BJ (cell line): ENCODE data around the gene SLC15A1. TPM values are rescaled to one million over a fixed set of nuclear protein-coding genes. Genes with fewer than 3 reads are reported as not detected.

Experiments
- CTCF ChIA-PET: fragments of 350-600 bp; formaldehyde crosslinking; extraction: SDS; loops from one replicate; lab custom pipeline; 2021; ENCODE audit warnings: antibody characterized with exemption, inconsistent platforms; lab: Yijun Ruan, JAX
- POLR2A ChIA-PET: fragments of 300-600 bp; sonication (Branson Sonifier 250); formaldehyde crosslinking; extraction: SDS; loops from one replicate; lab custom pipeline; 2021; ENCODE audit warnings: antibody characterized with exemption; lab: Charles Lee
- DNase-seq: peaks from one replicate; pipeline ENCODE4 v3.0.0-alpha.2; 2011; ENCODE audit warnings: low read depth
- H3K27me3 ChIP-seq: 2 replicates; pipeline ENCODE4 v1.6.0; 2011; ENCODE audit warnings: low read length; ENCODE audit not compliant: control insufficient read depth, insufficient read depth
- H3K36me3 ChIP-seq: 2 replicates; pipeline ENCODE4 v1.5.1; 2011; ENCODE audit warnings: low read length; ENCODE audit not compliant: control insufficient read depth, insufficient read depth
- H3K4me3 ChIP-seq: 2 replicates; pipeline ENCODE4 v1.5.1; 2011; ENCODE audit warnings: low read depth, mild to moderate bottlenecking, control low read depth, low read length
- CTCF ChIP-seq: IDR thresholded peaks from 2 replicates; pipeline ENCODE4 v1.5.1; 2011; ENCODE audit warnings: low read depth, mild to moderate bottlenecking, control low read depth, inconsistent platforms, low read length, moderate library complexity; ENCODE audit not compliant: insufficient read depth
- polyA plus RNA-seq: library from polyadenylated mRNA; depleted of rRNA; stranded (reverse); fragments of >200 nt; gene quantifications from 2 replicates; pipeline ENCODE4 v1.2.3, GENCODE V29; 2011

SLC15A1 gene
- polyA plus RNA-seq, 1 experiment, result not detected

DNA sequence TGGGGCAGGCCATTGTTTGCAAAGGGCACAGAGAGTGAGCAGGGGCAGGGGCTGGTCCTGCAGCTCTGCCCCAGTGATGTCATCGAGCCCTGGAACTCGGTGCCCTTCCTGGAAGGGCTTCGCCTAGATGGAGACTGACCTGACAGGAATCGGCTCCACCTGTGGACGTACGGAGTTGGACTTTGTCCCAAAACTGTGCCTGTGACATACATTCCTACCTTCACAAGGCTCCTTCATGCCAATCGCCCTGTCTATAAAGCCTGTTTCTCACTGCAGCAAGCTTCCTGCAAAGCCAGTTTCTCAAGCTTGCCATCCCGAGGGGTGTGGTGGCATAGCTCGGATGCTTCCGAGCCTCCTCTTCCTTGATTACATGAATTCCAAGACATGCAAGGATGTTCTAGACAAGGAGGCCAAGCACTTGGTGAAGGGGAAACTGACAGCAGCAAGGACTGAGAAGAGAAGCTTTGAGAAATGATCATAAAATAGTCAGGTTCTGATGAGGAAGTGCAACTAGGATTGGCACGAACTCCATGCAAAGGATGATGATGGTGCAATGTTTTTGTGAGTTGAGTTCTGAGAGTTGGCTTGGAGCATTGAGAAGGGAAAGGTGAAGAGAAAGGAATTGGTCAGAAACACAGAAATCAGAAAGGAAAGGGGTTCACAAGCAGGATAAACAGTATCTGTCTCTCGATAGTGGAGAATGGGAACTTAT is 101.9 kb downstream of the SLC15A1 start:
- ChIA-PET CTCF (interaction anchor here (0.6 to 8.5 kb wide), 7 partner anchors 11 to 956 kb away, joined by 3 to 91 read pairs (median 4); no protein-coding TSS in a partner anchor), POLR2A (no interaction called here)
- Histone ChIP-seq H3K27me3 (peaks cover 3% of the 10 kb centered on the region), H3K36me3 (no peaks in the 10 kb centered on the region), H3K4me3 (no peak overlapping the region)
- DNase-seq, result no peak
- no peak for TF ChIP-seq CTCF

GRCh38 chr13:98649861-98650260 is 102.6 kb downstream of the SLC15A1 start:
- Histone ChIP-seq H3K4me3 (no peak overlapping the region), H3K27me3 (peaks cover 3% of the 10 kb centered on the region), H3K36me3 (no peaks in the 10 kb centered on the region)
- no peak for DNase-seq
- no peak for TF ChIP-seq CTCF
- CTCF ChIA-PET, result interaction anchor here (0.6 to 8.5 kb wide), 3 partner anchors 17 to 957 kb away, joined by 3 to 91 read pairs (median 4); no protein-coding TSS in a partner anchor
- POLR2A ChIA-PET, result no interaction called here

GRCh38 chr13:98648686-98649085 is 103.8 kb downstream of the SLC15A1 start:
- TF ChIP-seq CTCF, result no peak
- Histone ChIP-seq H3K27me3 (peaks cover 3% of the 10 kb centered on the region), H3K36me3 (no peaks in the 10 kb centered on the region), H3K4me3 (no peak overlapping the region)
- DNase-seq, result no peak
- POLR2A ChIA-PET, result no interaction called here
- CTCF ChIA-PET, result interaction anchor here (0.7 to 1.1 kb wide), 2 partner anchors 15 to 799 kb away, joined by 3 to 4 read pairs; no protein-coding TSS in a partner anchor

DNA sequence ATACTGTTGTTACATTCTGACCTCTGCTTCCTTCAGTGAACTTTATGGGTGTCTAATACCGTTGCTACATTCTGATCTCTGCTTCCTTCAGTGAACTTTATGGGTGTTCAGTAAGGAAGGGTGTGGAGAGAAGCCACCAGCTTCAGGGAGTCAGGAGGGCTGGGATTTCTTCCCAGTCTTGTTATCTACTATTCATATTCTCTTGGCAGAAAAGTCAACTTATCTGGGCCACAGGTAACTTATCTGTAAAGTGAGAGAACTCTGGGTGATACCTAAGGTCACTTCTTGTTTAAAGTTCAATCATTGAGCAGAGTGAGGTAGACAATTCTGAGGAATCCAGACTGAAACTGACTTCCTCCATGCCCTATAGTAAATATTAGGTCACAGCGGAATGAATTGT is 104.3 kb downstream of the SLC15A1 start:
- H3K4me3 ChIP-seq, result no peak overlapping the region
- H3K27me3 ChIP-seq, result peaks cover 3% of the 10 kb centered on the region
- DNase-seq, result no peak
- TF ChIP-seq CTCF, result no peak
- no peaks in the 10 kb centered on the region for H3K36me3 ChIP-seq
- ChIA-PET POLR2A (no interaction called here), CTCF (interaction anchor here (0.7 to 1.3 kb wide), 2 partner anchors 77 to 798 kb away, joined by 3 read pairs; no protein-coding TSS in a partner anchor)

DNA sequence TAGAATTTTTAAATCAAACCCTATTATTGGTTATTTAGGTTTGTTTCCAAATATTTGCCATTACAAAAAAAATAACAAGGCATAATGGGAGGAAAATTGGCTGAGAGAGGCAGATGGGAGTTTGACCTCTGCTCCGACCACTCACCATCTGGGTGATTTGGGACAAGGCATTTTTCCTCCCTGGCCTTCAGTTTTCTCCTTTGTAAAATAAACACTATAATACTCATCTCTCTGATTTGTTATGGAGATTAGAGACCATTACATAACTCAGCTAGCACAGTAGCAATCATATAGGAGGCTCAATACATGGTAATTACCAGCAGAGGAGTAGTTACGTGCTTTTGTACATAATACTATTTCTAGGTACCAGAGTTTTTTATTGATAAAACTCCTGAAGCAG is 105.4 kb downstream of the SLC15A1 start:
- CTCF ChIA-PET, result interaction anchor here (0.8 to 1.3 kb wide), 2 partner anchors 26 to 76 kb away, joined by 3 read pairs; no protein-coding TSS in a partner anchor
- TF ChIP-seq CTCF, result no peak
- POLR2A ChIA-PET, result no interaction called here

More for the DNA sequence above, 105.4 kb downstream of the SLC15A1 start:
- DNase-seq, result no peak
- H3K27me3 ChIP-seq, result peaks cover 3% of the 10 kb centered on the region
- H3K36me3 ChIP-seq, result no peaks in the 10 kb centered on the region
- no peak overlapping the region for H3K4me3 ChIP-seq
